GM18861 (cell line): ENCODE results near the gene MAP3K10.
"Not testable (repeated sequence)": the region's sequence is repeated elsewhere in the genome, so short reads cannot be mapped to it uniquely, and the experiment has no call there.

ENCODE experiments used
- ATAC-seq: cut with Tn5 transposase; IDR thresholded peaks from one replicate; pipeline ENCODE4 v1.9.1; 2021; ENCODE audit not compliant: unreplicated experiment

The MAP3K10 gene

DNA sequence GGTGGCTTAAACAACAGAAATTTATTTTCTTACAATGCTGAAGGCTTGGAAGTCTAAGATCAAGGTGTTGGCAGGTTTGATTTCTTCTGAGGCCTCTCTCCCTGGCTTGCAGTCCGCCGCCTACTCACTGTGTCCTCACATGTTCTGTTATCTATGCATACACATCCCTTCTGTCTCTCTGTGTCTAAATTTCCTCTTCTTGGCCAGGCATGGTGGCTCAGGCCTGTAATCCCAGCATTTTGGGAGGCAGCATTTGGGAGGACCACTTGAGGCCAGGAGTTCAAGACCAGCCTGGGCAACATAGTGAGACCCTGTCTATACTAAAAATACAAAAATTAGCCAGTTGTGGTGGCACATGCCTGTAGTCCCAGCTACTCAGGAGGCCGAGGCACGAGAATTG, 19.9 kb upstream of the MAP3K10 start:
- ATAC-seq, result not testable (repeated sequence)

DNA sequence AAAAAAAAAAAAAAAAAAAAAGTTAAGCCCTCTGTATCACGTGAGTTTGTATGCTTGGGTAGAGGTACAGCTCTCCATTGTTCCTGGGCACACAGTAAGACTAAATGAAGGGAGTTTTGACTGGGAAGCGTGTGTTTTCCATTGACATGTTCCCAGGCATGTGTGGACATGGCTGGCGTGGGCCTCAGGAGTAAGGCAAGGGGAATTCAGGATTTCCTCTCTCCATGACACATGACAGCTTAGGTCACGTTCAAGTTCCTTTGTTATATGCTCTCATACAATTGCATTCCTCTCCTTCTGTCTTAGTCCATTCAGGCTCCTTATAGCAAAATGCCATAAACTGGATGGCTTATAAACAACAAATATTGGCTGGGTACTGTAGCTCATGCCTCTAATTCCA, 17.1 kb upstream of the MAP3K10 start:
- no peak for ATAC-seq

DNA sequence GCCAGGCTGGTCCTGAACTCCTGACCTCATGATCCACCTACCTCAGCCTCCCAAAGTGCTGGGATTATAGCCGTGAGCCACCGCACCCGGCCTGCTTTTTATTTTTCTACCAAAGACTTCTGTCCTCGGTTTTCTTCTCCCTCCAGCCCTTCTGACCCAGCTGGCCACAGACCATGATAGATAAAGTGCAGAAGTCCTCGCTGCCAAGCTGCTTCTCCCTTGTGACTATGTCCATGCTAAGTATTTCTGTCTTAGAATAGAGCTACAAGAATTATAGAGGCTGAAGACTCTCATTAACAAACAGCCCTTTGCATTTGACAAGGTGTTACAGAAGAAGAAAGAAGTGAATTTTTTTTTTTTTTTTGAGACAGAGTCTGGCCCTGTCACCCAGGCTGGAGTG, 15.4 kb upstream of the MAP3K10 start:
- ATAC-seq, result no peak

DNA sequence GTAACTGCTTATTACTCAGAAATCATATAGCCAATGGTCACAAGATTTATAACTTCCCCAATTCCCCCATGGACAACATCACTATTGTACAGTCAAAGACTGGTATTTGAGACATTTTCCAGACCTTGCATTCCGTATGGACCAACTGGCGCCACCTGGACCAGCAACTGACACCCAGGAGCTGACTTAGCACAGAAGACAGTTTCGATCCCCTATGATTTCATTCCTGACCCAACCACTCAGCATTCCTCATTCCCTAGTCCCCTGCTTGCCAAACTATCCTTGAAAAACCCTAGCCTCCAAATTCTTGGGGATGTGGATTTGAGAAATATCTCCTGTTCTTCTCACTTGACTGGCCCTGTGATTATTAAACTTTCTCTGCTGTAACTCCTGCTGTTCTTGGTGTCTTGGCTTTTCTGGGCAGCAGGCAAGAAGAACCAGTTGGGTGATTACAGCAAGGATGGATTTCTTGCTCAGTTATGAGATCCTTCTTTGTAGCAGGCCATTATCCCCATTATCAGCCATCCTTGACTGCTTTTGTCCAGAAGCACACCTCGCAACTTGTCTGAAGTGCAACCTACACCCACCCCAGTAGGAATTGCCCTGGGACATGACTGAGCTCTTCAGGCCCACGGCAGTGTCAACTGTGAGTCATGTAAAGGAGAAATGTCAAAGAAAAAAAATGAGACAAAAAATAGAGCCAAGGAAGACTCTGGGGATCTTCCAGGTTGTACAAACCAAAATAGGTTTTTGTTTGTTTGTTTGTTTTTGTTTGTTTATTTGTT, 13.7 kb upstream of the MAP3K10 start:
- no peak for ATAC-seq

DNA sequence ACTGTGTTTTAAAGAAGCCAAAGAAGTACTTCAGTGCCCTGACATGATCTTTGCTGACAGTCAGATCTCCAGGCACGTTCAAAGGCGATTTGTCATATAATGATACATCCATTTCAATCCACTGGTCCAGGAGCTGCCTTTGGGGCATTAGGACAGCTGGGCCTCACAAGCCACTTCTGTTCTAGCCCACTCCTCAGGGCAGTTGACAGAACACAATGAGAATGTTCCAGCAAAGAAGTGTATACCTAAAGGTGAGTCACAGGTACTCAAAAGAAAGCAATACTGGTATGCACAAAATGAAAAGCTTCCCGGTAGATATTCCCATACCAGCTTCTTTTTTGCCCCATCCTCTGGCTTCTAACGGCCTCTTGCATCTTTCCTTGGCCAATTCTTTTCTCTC, 12.5 kb upstream of the MAP3K10 start:
- no peak for ATAC-seq

DNA sequence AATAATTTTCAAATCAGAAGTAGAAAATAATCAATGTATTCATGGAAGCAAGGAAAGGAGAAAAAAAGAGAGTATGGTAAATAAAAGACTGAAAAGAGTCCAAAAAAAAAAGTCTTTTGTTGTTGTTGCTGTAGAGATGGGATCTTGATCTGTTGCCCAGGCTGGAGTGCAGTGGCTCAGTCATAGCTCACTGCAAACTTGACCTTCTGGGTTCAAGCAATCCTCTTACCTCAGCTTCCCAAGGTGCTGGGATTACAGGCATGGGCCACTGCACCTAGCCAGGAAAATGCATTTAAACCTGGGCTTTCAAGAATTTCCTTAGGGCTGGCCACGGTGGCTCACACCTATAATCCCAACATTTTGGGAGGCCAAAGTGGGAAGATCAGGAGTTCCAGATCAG, 7.0 kb upstream of the MAP3K10 start:
- ATAC-seq, result no peak

DNA sequence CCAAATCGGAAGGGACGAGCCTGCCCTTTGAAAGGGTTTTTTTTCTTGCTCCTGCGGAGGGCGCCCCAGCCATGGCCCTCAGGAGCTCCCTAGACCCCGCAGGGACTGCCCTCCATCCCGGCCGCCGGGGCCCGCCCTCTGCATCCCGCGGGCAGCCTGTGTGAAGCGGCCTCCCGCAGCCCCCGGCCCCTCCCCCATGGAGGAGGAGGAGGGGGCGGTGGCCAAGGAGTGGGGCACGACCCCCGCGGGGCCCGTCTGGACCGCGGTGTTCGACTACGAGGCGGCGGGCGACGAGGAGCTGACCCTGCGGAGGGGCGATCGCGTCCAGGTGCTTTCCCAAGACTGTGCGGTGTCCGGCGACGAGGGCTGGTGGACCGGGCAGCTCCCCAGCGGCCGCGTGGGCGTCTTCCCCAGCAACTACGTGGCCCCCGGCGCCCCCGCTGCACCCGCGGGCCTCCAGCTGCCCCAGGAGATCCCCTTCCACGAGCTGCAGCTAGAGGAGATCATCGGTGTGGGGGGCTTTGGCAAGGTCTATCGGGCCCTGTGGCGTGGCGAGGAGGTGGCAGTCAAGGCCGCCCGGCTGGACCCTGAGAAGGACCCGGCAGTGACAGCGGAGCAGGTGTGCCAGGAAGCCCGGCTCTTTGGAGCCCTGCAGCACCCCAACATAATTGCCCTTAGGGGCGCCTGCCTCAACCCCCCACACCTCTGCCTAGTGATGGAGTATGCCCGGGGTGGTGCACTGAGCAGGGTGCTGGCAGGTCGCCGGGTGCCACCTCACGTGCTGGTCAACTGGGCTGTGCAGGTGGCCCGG, 815 bp downstream of the MAP3K10 start:
- no peak for ATAC-seq

DNA sequence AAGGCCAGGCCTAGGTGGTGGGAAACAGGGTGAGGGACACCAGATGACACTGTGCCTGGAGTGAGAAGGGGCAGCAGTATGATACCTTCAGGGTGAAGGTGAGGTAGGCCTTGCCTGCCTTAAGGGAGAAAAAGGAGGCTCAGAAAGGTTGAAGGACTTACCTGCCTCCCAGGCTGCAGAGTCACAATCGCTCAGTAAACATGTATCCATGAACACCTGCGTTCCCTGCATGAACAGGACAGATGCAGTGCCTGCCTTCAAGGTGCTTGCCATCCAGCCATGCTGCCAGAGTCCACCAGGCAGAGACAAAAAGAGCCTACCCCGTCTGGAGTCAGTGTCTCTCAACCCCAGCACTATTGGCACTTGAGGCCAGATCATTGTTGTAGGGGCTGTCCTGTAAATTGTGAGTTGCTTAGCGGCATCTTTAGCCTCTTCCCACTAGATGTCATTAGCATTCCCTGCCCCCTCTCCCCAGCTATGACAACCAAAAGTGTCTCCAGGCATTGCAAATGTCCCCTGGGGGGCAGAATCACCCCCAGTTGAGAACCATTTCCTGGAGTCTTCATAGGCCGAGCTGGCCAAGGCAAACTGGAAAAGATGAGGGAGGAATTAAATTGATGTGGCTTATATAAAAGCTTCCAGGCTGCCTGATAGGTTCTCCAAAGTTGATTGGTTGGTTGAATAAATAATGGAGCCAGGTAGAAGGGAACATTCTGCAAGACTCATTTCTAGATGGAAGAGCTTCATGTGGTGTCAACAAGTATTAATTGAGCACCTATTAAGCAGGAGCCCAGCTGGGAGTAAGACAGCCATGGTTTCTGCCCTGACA, 1.7 kb downstream of the MAP3K10 start:
- no peak for ATAC-seq

DNA sequence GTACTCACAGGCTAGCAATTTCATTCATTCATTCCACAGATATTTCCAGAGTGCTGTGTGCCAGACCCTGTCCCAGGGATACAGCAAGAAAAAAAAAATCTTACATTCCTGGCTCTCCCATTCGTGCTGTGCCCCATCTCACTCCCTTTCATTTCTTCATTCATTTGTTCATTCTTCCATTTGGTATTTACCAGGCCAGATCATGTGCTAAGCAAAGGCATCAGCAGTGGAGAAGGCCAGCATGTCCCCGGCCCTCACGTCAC, 2.3 kb downstream of the MAP3K10 start:
- ATAC-seq, result no peak

DNA sequence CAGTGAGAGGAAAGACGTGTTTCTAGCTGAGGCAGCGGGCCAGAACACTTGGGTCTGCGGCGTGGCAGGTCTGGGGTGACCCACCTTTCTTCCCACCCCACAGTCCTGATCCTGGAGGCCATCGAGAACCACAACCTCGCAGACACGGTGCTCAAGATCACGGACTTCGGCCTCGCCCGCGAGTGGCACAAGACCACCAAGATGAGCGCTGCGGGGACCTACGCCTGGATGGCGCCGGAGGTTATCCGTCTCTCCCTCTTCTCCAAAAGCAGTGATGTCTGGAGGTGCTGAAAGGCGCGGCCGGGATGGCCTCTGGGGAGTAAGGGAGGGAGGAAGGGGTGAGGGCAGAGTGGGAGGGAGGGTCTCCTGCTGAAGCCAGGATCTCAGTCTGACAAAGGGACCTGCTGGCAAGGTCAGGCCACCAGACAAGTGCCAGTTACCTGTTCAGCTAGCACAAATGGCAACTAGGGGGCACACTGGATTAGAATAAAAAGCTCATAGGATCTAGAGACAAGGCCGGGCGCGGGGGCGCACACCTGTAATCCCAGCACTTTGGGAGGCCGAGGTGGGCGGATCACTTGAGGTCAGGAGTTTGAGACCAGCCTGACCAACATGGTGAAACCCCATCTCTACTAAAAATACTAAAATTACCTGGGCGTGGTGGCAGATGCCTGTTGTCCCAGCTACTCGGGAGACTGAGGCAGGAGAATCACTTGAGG, 7.2 kb downstream of the MAP3K10 start:
- no peak for ATAC-seq

DNA sequence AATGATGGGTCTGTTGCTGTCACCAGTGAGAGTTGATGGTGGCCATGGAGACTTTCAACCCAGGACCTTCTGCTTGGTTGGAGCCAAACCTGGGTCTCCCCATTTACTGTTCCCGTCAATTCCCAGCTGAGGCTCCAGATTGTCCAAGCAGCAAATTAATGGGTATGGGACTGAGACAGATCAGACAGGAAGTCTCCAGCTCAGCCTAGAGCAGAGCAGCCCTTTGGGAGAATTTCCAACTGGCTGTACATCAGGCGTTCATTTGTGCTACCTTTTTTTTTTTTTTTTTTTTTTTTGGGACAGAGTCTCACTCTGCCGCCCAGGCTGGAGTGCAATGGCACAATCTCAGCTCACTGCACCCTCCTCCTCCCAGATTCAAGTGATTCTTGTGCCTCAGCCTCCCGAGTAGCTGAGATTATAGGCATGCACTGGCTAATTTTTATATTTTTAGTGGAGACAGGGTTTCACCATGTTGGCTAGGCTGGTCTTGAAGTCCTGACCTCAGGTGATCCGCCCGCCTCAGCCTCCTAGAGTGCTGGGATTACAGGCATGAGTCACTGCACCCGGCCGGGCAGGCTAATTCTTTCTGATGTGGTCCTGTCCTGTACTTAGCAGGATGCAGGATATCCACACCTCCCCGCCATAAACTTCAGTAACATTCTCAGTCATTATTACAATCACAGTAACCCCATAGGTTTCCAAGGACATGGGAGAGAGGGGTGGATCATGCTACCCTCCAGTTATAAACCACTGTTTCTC, 9.3 kb downstream of the MAP3K10 start:
- ATAC-seq, result no peak

DNA sequence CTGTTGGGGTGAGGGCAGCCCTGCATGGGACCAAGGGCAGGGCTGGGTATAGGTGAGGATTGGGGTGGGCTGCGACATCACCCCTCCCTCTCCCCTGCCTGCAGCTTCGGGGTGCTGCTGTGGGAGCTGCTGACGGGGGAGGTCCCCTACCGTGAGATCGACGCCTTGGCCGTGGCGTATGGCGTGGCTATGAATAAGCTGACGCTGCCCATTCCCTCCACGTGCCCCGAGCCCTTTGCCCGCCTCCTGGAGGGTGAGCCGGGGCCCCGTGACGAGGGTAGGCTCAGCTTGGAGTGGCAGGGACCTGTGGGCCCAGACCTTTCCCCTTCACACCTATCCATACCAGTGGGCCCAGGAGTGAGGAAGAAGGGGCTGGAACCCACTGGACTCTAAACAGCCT, 13.2 kb downstream of the MAP3K10 start:
- no peak for ATAC-seq

DNA sequence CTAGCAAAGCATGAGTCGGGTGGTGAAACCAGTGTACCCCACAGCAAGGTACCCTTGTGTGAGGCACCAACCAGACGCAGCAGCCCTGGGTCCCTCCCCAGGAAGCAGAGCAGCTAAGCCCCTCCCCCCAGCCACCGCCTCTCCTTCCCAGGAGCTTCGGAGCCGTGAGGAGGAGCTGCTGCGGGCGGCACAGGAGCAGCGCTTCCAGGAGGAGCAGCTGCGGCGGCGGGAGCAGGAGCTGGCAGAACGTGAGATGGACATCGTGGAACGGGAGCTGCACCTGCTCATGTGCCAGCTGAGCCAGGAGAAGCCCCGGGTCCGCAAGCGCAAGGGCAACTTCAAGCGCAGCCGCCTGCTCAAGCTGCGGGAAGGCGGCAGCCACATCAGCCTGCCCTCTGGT, 14.5 kb downstream of the MAP3K10 start:
- no peak for ATAC-seq

DNA sequence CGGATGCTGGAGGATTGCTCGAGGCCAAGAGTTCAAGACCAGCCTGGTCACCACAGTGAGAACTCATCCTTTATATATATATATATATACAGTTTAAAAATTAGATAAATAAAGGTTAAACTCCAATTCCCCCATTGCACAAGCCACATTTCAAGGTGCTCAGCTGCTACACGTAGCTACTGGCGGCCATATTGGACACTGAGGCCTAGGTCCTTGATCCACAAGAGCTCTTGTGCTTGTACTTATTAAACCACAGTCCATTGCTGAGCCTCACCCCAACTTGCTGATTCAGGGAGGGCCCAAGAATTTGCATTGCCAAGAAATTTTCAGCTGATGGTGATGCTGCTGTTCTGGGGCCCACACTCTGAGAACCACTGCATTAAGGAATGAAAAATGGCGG, 17.4 kb downstream of the MAP3K10 start:
- ATAC-seq, result no peak

DNA sequence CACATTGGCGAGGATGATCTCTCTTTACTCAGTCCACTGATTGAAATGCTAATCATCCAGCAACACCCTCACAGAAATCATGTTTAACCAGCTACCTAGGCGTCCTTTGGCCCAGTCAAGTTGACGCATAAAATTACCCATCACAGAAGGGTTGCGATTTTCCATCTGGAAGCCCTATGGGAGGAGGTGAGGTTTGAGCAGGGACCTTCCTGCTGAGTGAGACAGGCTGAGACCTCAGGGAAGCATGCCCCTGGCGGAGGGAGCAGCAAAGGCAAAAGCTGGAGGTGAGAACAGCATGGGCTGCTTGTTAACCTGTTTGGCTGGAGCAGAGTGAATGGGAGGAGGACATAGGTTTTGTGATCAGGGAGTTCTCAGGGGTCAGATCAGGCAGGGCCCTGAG, 19.7 kb downstream of the MAP3K10 start:
- no peak for ATAC-seq

DNA sequence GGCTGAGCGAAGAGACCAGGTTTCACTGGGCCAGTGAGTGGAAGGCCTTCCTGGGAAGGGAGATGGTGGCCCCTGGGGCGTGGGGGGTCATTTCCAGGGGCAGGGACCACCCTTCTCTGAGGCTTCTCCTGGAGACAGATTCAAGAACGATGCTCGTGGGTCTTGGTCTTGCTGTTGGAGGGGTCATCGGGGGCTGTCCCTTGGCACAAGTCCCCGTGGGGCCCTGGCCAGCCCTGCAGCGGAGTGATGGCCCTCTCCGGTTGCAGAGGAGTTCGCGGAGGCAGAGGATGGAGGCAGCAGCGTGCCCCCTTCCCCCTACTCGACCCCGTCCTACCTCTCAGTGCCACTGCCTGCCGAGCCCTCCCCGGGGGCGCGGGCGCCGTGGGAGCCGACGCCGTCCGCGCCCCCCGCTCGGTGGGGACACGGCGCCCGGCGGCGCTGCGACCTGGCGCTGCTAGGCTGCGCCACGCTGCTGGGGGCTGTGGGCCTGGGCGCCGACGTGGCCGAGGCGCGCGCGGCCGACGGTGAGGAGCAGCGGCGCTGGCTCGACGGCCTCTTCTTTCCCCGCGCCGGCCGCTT, 22.1 kb downstream of the MAP3K10 start:
- ATAC-seq, result no peak

DNA sequence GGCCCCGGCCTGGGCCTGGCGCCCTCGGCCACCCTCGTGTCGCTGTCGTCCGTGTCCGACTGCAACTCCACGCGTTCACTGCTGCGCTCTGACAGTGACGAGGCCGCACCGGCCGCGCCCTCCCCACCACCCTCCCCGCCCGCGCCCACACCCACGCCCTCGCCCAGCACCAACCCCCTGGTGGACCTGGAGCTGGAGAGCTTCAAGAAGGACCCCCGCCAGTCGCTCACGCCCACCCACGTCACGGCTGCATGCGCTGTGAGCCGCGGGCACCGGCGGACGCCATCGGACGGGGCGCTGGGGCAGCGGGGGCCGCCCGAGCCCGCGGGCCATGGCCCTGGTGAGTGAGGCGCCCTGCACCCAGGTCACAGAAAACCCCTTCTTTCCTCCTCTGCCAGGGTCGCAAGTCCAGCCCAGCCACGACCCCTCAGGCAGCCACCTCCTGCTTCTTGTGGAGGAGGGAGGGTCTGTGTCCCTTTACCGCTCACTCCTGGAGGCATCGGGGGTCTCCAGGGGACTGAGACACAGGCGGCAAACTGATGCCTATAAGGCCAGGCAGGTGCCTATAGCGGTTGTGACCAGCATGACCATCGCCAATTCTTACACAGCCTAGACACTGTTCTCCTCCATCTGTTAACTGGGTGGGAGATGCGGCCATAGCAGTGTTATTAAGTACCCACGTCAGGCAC, 22.8 kb downstream of the MAP3K10 start:
- ATAC-seq, result no peak

DNA sequence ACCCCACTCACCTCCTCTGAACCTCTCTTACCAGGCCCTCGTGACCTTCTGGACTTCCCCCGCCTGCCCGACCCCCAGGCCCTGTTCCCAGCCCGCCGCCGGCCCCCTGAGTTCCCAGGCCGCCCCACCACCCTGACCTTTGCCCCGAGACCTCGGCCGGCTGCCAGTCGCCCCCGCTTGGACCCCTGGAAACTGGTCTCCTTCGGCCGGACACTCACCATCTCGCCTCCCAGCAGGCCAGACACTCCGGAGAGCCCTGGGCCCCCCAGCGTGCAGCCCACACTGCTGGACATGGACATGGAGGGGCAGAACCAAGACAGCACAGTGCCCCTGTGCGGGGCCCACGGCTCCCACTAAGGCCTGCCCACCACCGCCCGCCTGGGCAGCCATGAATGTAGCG, 23.7 kb downstream of the MAP3K10 start:
- ATAC-seq, result no peak

DNA sequence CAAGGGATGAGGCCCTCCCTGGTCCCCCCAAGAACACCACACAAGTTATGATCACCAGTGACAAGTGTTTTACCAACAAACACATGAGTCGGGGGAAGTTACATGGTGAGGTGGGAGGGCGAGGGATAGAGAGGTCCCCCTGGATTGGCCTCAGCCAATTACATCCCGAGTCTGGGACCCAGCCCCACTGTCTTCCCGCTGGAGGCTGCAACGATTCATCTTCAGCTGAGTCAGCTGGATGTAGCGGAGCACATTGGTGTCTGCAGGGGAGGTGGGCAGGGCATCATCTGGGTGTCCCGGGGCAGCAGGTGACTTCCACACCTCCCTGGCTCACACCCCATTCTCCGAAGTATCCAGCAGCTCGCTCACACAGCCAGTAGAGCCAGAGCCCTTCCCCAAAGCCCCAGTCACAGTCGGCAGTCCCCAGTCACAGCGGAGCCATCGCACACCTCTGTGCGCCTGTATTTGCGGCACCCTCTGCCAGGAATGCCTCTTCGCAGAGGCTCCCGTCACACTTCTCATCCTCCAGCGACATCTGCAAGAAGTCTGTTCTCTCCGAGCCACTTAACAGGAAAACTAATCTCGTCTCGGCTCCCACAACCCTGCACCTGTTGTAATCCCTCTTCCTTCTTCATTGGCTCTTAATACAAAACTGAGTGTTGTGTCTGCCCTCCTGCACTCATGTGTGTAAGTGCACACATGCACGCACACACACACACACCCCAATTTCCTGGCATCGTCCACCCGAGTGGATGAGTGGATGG, 25.0 kb downstream of the MAP3K10 start:
- no peak for ATAC-seq
